GM18511 (cell line): Measurements from ENCODE around the gene REXO1.

Experiments
- ATAC-seq: cut with Tn5 transposase; IDR thresholded peaks from one replicate; pipeline ENCODE4 v1.9.1; 2021; ENCODE audit warnings: mild to moderate bottlenecking, moderate library complexity; ENCODE audit not compliant: unreplicated experiment

REXO1 gene

DNA sequence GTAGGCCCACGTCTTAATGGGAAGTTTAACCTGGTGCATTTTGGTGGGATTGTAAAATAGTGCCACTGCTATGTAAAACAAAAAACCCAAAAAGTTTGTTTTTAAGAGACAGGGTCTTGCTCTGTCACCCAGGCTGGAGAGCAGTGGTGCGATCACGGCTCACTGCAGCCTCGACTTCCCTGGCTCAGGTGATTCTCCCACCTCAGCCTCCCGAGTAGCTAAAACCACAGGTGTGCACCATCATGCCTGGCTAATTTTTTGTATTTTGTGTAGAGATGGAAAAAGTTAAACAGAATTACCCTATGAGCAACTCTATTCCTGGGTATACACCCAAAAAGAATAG is 820 bp upstream of the REXO1 start:
- no peak for ATAC-seq

DNA sequence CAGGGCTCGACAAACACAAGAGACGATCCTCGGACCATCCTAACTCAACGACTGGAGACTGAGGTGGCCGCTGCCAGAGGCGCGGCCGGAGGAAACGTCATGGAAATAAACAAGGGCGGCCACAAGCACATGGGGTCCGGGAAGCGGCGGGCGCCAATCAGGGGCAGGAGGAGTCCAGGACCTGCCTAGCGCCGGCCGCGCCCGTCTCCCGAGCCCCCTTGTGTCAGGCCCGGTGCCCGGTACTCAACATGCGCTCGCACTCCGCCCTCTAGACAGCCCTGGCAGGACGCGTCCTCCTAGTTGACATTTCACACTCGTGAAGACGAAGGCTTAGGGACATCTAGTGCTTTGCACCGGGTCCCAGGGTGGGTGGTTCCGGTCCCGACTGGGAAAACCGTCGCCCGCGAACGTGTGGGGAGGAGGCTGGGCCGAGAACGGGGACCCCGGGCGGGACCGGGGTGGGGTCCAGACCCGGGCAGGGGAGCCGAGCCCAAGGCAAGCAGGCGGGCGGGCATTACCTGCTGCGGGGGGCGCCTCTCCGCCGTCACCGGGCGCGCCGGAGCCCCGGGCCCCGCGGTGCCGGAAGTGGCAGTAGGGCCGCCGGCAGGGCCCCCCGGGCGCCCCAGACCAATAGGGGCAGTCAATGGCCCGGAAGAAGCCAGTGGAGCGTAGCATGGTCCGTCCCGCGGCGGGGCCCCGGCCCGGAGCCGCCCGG is 442 bp downstream of the REXO1 start:
- ATAC-seq, result peak; percentile 34

GRCh38 chr19:1847348-1847683 is 967 bp downstream of the REXO1 start:
- no peak for ATAC-seq

- no peak for ATAC-seq
Measured at GRCh38 chr19:1846517-1847204, 1.6 kb downstream of the REXO1 start.

DNA sequence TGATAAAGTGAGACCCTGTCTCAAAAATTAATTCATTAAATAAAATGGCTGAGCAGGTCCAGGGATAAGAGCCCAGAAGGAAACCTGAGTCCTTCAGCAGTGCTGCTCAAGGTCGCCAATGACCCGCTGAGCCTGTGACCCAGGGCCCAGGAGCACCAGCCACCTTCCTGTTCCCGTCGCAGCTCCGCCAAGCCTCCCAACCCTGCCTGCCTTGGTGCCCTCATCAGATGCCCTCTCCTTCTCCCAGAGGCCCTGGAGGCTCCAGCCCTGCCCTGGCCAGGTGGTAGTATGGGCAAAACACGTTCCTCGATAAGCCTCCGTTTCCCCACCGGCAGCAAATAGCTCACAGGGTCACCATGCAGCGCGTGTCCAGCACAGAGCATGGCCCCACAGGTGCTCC is 2.6 kb downstream of the REXO1 start:
- ATAC-seq, result no peak

DNA sequence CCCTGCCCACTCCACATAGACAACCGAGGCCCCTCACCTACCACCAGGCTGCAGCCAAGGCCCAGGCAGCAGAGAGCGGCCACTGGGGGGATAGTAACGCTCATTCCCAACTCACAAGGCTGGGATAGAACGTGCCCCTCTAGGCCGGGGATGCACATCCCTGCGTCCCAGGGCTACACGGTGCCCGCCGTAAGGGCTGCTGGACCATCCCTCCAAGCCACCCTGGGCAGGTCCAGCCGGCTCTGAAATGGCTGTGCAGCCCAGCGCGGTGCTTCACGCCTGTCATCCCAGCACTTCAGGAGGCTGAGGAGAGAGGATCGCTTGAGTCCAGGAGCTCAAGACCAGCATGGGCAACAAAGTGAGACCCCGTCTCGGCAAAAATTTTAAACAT is 3.2 kb downstream of the REXO1 start:
- ATAC-seq, result no peak

DNA sequence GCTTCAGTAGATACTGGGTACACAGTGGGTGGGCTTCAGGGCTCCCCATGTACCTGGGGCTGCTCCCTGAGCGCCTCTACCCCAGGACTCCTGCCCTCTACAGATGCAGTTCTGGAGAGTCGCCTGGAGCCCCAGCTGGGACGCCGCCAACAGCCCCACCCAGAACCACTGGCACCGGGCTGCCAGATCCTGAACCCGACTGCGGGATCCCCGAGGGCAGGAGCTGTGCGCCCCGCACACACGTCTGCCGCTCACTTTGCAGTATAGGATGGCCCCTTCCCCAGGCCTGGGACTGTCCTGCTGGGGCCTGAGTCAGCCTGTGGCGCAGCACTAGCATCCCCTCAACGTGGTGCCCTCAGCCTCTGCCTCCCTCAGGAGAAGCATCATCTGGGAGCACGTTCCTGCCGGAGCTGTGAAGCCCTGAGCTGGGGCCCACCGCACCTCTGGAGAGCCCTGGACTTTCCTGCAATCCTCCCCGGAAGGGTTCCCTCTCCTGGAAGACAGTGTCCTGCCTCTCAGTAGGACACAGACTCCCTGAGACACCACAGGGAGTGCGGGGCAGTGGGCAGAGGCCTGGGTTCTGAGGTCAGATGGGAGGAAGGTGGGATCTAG is 3.7 kb downstream of the REXO1 start:
- no peak for ATAC-seq

- ATAC-seq, result no peak
Measured at GRCh38 chr19:1843646-1844394, 4.5 kb downstream of the REXO1 start.

DNA sequence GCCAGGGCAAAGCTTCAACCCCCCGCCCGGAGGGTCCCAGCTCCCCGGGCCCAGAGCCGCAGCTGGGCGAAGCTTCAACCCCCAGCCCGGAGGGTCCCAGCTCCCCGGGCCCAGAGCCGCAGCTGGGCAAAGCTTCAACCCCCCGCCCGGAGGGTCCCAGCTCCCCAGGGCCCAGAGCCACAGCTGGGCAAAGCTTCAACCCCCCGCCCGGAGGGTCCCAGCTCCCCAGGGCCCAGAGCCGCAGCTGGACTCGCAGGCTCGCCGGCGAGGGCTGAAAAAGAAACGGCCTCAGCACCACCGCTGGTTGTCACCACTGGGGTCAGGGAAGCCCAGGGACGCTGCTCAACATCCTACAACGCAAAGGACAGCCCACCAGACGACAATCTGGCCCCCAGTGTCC is 5.2 kb downstream of the REXO1 start:
- ATAC-seq, result no peak

DNA sequence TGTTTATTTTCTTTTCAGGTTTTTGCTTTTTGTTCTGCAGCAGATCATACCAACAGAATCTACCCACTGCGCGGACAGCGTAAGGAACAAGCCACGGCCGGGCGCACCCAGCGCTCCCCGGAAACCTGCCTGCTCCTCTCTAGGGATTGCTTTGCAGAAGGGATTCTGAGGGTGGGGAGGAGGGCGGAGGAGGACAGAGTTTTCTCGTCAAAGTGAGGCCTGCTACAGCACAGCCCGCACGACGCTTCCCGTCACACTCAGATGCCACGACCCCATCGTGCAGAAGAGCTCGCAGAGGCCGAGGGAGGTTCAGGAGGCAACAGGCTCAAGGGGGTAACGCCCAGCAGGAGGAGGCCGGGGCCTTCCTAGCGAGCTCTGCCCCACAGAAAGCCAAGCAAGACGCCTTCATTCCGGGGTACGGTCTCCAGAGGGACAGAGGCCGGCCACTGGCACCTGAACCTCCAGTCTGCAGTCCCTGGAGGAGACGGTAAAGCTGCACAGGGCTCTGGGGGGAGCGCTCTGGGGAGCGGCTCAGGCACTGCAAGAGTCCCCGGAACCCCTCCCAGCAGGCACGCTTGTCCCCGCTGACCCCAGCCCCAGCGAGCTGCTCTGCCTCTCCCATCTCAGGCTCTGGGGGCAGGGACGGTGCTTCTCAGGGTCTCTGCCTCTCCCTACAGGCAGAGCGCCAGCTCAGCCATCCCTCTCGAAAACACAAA is 6.9 kb downstream of the REXO1 start:
- no peak for ATAC-seq

DNA sequence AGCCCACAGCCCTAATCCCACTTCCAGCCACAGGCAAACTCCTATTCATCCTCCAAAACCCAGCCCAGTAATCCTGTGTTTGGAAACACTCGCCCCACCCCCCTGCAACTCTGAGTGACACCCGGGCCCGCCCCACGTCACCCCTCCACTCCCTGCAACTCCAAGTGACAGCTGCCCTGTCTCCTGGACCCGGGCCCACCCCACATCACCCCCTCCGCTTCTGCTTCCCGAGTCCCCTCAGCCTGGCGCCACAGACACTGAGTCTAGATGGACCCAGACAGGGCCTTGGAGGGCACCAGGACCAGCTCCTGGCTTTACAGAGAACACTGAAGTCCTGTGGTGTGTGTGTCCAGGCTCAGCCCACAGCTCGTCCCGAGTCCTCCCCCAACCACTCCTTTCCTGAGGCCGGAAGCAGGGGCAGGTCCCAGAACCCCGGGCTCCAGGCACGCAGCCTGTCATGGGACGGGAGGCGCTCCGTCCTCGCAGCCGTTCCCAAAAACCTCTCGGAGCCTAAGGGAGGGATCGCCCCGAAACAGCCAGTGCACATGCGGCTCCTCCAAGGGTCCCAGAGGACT is 7.7 kb downstream of the REXO1 start:
- ATAC-seq, result no peak

DNA sequence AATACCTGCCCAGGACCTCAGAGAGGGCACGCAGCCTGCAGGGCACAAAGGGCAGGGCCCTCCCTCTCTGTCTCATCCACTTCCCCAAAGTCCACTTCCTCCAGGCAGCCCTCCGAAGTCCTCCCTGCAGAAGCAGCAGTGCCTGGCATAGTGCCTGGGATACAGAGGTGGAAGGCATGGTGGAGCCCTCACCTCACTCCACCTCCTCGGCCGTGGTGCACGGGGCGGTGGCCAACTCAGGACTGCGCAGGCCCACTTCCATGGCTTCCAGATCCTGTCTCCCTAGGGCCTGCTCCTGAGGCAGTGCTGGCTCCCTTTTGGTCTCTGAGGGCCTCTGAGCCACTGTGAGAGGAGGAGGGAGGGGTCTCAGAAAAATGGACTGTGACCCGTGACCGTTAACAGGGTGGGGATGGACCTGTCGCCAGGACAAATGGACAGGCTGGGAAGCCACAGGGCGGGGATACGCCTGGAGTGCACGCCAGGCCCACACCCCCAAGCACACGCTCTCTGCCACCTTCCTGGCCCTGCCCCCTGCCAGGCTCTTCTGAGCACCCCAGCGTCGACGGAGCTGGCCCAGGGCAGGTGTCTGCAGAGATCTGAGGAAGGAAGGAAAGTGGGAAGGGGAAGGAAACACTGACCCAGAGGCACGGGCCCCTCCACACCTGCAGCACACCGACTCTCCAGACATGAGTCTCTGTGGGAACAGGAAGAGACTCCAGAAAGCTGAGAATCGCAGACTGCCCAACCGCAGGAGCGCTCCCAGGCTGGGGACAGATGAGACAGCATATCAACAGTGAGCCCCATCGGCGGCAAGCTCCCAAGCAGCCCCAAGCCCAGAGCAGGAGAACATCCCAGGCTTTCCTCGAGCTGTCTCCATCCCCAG is 8.4 kb downstream of the REXO1 start:
- ATAC-seq, result no peak

GRCh38 chr19:1837625-1838105 is 10.6 kb downstream of the REXO1 start:
- no peak for ATAC-seq

- ATAC-seq, result no peak
Measured at GRCh38 chr19:1837222-1837565, 11.1 kb downstream of the REXO1 start.

DNA sequence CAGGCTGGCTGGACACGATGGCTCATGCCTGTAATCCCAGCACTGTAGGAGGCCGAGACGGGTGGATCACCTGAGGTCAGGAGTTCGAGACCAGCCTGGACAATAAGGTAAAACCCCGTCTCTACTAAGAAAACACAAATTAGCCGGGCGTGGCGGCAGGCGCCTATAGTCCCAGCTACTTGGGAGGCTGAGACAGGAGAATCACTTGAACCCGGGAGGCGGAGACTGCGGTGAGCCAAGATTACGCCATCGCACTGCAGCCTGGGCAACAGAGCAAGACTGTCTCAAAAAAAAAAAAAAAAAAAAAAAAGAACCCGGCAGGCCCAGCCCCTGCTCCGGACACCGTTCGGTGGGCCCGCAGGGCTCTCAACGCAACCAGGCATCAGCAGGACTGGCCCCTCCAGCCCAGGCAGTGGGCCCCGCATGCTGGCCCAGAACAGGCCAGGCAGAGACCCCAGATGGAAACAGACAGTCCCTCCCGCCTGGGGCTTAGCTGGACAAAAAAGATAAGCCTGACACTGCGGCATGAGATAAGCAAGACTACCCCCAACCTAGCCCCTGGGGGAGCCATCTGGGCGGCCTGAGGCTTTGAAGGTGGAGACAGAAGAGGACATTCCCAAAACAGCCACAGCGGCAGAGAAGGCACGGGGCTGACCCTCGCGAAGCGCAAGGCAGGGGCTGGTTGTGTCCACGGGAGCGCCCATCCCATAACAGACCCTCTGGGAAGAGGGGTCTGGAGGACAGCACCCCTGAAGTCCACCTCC is 11.6 kb downstream of the REXO1 start:
- ATAC-seq, result no peak

GRCh38 chr19:1833540-1833939 is 14.7 kb downstream of the REXO1 start:
- ATAC-seq, result no peak

GRCh38 chr19:1832046-1832663 is 16.1 kb downstream of the REXO1 start:
- ATAC-seq, result no peak

GRCh38 chr19:1830978-1831377 is 17.3 kb downstream of the REXO1 start:
- no peak for ATAC-seq

GRCh38 chr19:1830568-1830967 is 17.7 kb downstream of the REXO1 start:
- ATAC-seq, result no peak
